Liver (tissue), 3 donors: ENCODE data around the gene MUC6.

ENCODE experiments used
- ATF3 ChIP-seq: IDR thresholded peaks from 2 replicates; pipeline ENCODE4 v1.6.1; 2016; ENCODE audit warnings: antibody characterized with exemption
- CTCF ChIP-seq: fragments of 150-350 bp; IDR thresholded peaks from 2 replicates; pipeline ENCODE4 v1.5.1; 2017; ENCODE audit warnings: improper control_type of control experiment, low read depth, low read length; ENCODE audit not compliant: missing input control
- GABPA ChIP-seq, 2 donors: IDR thresholded peaks in 1 of 2; conservative IDR thresholded peaks in 1 of 2; 2 replicates each; pipeline ENCODE4 v1.6.1; 2016; ENCODE audit warnings: antibody characterized with exemption in 2 of 2, mild to moderate bottlenecking in 1 of 2, moderate library complexity in 1 of 2
- JUND ChIP-seq, 2 donors: IDR thresholded peaks; 2 replicates each; pipeline ENCODE4 v1.6.1; 2016; ENCODE audit warnings: antibody characterized with exemption in 2 of 2
- RAD21 ChIP-seq, 2 donors: IDR thresholded peaks; 2 replicates each; pipeline ENCODE4 v1.6.1; 2016; ENCODE audit warnings: antibody characterized with exemption in 2 of 2, mild to moderate bottlenecking in 2 of 2
- REST ChIP-seq: IDR thresholded peaks from 2 replicates; pipeline ENCODE4 v1.6.1; 2016; ENCODE audit warnings: antibody characterized with exemption, mild to moderate bottlenecking
- RXRA ChIP-seq, 2 donors: IDR thresholded peaks; 2 replicates each; pipeline ENCODE4 v1.6.1; 2017 to 2018; ENCODE audit warnings: antibody characterized with exemption in 2 of 2, mild to moderate bottlenecking in 1 of 2
- SP1 ChIP-seq: IDR thresholded peaks from 2 replicates; pipeline ENCODE4 v1.6.1; 2018; ENCODE audit warnings: antibody characterized with exemption, mild to moderate bottlenecking
- TAF1 ChIP-seq: conservative IDR thresholded peaks from 2 replicates; pipeline ENCODE4 v1.6.1; 2016; ENCODE audit warnings: antibody characterized with exemption, mild to moderate bottlenecking
- donor health status: healthy.
- donor health status: healthy.

- no peak for TF ChIP-seq CTCF
- TF ChIP-seq SP1 = no peak
- TF ChIP-seq TAF1 = no peak
- no peak for TF ChIP-seq GABPA (IDR thresholded peaks at IDR 0.05 in 1 of 2, conservative IDR thresholded peaks at IDR 0.05 in 1 of 2)
- TF ChIP-seq RXRA (IDR thresholded peaks at IDR 0.05) = no peak
- no peak for TF ChIP-seq REST
- no peak for TF ChIP-seq RAD21 (IDR thresholded peaks at IDR 0.05)
- no peak for TF ChIP-seq ATF3
- no peak for TF ChIP-seq JUND (IDR thresholded peaks at IDR 0.05)
Measured at GRCh38 chr11:1082728-1083620, 46.5 kb upstream of the MUC6 start.
